B cell (primary cell): ENCODE measurements around the gene MEX3B. TPM values are rescaled to one million over a fixed set of nuclear protein-coding genes. Genes with fewer than 3 reads are reported as not detected.

ENCODE experiments used
- ATAC-seq: fragments of 200-7000 bp; cut with Tn5 transposase; one replicate; pipeline ENCODE4 v1.10.0; 2021; ENCODE audit warnings: low read depth, mild to moderate bottlenecking, moderate number of reproducible peaks, moderate library complexity
- CTCF ChIA-PET: fragments of 350-600 bp; sonication (Branson Sonifier 250); formaldehyde crosslinking; loops from one replicate; lab custom pipeline; 2021; ENCODE audit warnings: antibody characterized with exemption, inconsistent platforms; lab: Charles Lee
- POLR2A ChIA-PET: fragments of 350-600 bp; sonication (Branson Sonifier 250); formaldehyde crosslinking; loops from one replicate; lab custom pipeline; 2021; ENCODE audit warnings: antibody characterized with exemption; lab: Charles Lee
- DNase-seq: peaks from one replicate; pipeline ENCODE4 v3.0.0; 2013
- H2AFZ ChIP-seq: 2 replicates; pipeline ENCODE4 v1.6.1; 2012; ENCODE audit warnings: mild to moderate bottlenecking, low read depth, low read length; ENCODE audit not compliant: insufficient read depth, poor library complexity, severe bottlenecking
- H3K27ac ChIP-seq, 2 donors: 1 replicate in 1 of 2; 2 replicates in 1 of 2; pipeline ENCODE4 v1.5.1; 2012 to 2013; ENCODE audit warnings: low read length in 2 of 2, mild to moderate bottlenecking in 2 of 2, moderate library complexity in 1 of 2
- H3K27me3 ChIP-seq, 4 experiments: fragments of 200-600 bp in 1 of 4; sonication (generic) in 1 of 4; replicated peaks in 1 of 4; 1 replicate in 2 of 4; 2 replicates in 2 of 4; pipeline versions ENCODE4 v1.6.1 to v1.7.0; 2013 to 2016; ENCODE audit warnings: low read length in 3 of 4, mild to moderate bottlenecking in 2 of 4, mixed read lengths in 1 of 4, moderate library complexity in 1 of 4; ENCODE audit not compliant: insufficient read depth in 4 of 4, control insufficient read depth in 3 of 4; ENCODE audit errors: control extremely low read depth in 1 of 4
- H3K36me3 ChIP-seq, 2 experiments: replicated peaks in 1 of 2; 1 replicate in 1 of 2; 2 replicates in 1 of 2; pipeline versions ENCODE4 v1.6.1 to v1.7.1; 2013; ENCODE audit warnings: low read length in 1 of 2; ENCODE audit not compliant: insufficient read depth in 2 of 2, control insufficient read depth in 1 of 2; ENCODE audit errors: control extremely low read depth in 1 of 2, extremely low read depth in 1 of 2
- H3K4me1 ChIP-seq, 2 donors: fragments of 200-600 bp in 1 of 2; sonication (generic) in 1 of 2; 1 replicate in 1 of 2; 2 replicates in 1 of 2; pipeline versions ENCODE4 v1.5.1 to v1.6.1; 2013 to 2017; ENCODE audit warnings: low read length in 2 of 2; ENCODE audit not compliant: control insufficient read depth in 2 of 2, insufficient read depth in 2 of 2
- H3K4me2 ChIP-seq: replicated peaks from 2 replicates; pipeline ENCODE3; 2012; ENCODE audit warnings: mild to moderate bottlenecking, low read depth, low read length; ENCODE audit not compliant: poor library complexity, severe bottlenecking
- H3K4me3 ChIP-seq, 5 experiments: fragments of 200-600 bp in 1 of 5; sonication (generic) in 1 of 5; 1 replicate in 3 of 5; 2 replicates in 2 of 5; pipeline versions ENCODE4 v1.5.1 to v1.7.0; 2011 to 2016; ENCODE audit warnings: low read length in 4 of 5, mild to moderate bottlenecking in 4 of 5, low read depth in 2 of 5, control low read depth in 1 of 5, moderate library complexity in 1 of 5; ENCODE audit not compliant: insufficient read depth in 1 of 5; ENCODE audit errors: control extremely low read depth in 1 of 5, extremely low read depth in 1 of 5
- H3K79me2 ChIP-seq: fragments of 200-600 bp; sonication (generic); one replicate; pipeline ENCODE4 v1.6.0; 2016; ENCODE audit warnings: low read length; ENCODE audit not compliant: control insufficient read depth, insufficient read depth
- H3K9ac ChIP-seq: fragments of 200-600 bp; sonication (generic); 2 replicates; pipeline ENCODE4 v1.6.1; 2017; ENCODE audit warnings: mild to moderate bottlenecking, low read length, moderate library complexity
- H3K9me3 ChIP-seq, 3 donors: one replicate each; pipeline versions ENCODE4 v1.6.1 to v1.7.1; 2013; ENCODE audit warnings: low read length in 2 of 3; ENCODE audit not compliant: control insufficient read depth in 2 of 3, insufficient read depth in 1 of 3; ENCODE audit errors: control extremely low read depth in 1 of 3
- H4K20me1 ChIP-seq: 2 replicates; pipeline ENCODE4 v1.6.0; 2012; ENCODE audit warnings: mild to moderate bottlenecking, low read length; ENCODE audit not compliant: insufficient read depth, control insufficient read depth, poor library complexity, severe bottlenecking
- H3K27ac Mint-ChIP-seq: one replicate; pipeline ENCODE4 v1.8.0; 2021; ENCODE audit warnings: mixed read lengths
- H3K27me3 Mint-ChIP-seq: one replicate; pipeline ENCODE4 v1.8.0; 2021; ENCODE audit warnings: mixed read lengths
- H3K4me1 Mint-ChIP-seq: one replicate; pipeline ENCODE4 v1.8.0; 2021; ENCODE audit warnings: mixed read lengths
- H3K4me3 Mint-ChIP-seq: one replicate; pipeline ENCODE4 v1.8.0; 2021; ENCODE audit warnings: mixed read lengths
- H3K9me3 Mint-ChIP-seq: one replicate; pipeline ENCODE4 v1.8.0; 2022; ENCODE audit warnings: mixed read lengths; ENCODE audit not compliant: insufficient read depth
- EZH2 ChIP-seq: IDR thresholded peaks from 2 replicates; pipeline ENCODE4 v1.6.1; 2012; ENCODE audit warnings: borderline replicate concordance, low read depth, mild to moderate bottlenecking, moderate library complexity, low read length; ENCODE audit not compliant: insufficient read depth, poor library complexity, severe bottlenecking
- WGBS: methylation state at CpG from one replicate; pipeline ENCODE4 v1.1.5; 2013; ENCODE audit warnings: missing lambda C conversion rate; ENCODE audit not compliant: insufficient coverage; 5-methylcytosine and 5-hydroxymethylcytosine counted together
- intact Hi-C: fragments of 100-400 bp; cut with micrococcal nuclease; formaldehyde crosslinking; loops from one replicate; pipeline ENCODE4 v1.10.0; 2022
- polyA minus RNA-seq: library from RNA; depleted of rRNA, polyadenylated mRNA; stranded (reverse); fragments of >200 nt; gene quantifications from 2 replicates; pipeline ENCODE4 v1.2.3, GENCODE V29; 2012
- polyA plus RNA-seq: library from polyadenylated mRNA; depleted of rRNA; stranded (reverse); fragments of >200 nt; gene quantifications from 2 replicates; pipeline ENCODE4 v1.2.3, GENCODE V29; 2012
- total RNA-seq, 2 donors: library from RNA; stranded (reverse); fragments of 120-200 nt in 1 of 2; gene quantifications; 1 replicate in 1 of 2; 2 replicates in 1 of 2; pipeline versions ENCODE4 v1.2.3 to v1.2.4, GENCODE V29; 2013 to 2022
- TF ChIP-seq, protein P1 (sequence below): fragments of 200-600 bp; IDR thresholded peaks from one replicate; pipeline ENCODE4 v1.8.0; 2022; ENCODE audit warnings: antibody characterized with exemption, mild to moderate bottlenecking

Gene MEX3B
- total RNA-seq (0.59 and 0.63 TPM in 2 replicates), polyA plus RNA-seq (0.40 and 2.3 TPM in 2 replicates), polyA minus RNA-seq (0.43 and 2.7 TPM in 2 replicates)
- 0.72 TPM for total RNA-seq (2013)

GRCh38 chr15:82045892-82046665, at the start of gene MEX3B:
TSS of gene MEX3B (minus strand) at chr15:82046018. CDS start at chr15:82045705, 313 bp downstream.
- ATAC-seq = peak; percentile 53
- Histone ChIP-seq H2AFZ (peak within 1 kb of the TSS; percentile 89), H3K4me2 (peak within 1 kb of the TSS; percentile 98), H3K9ac (peak within 1 kb of the TSS; percentile 88), H3K27me3 (peaks cover 0 to 29% (median 15%) of the 10 kb centered on the region in 4 experiments), H3K4me1 (peaks cover 19 to 28% of the 10 kb centered on the region in 2 donors), H3K9me3 (peaks cover 0 to 15% (median 0%) of the 10 kb centered on the region in 3 donors), H4K20me1 (no peaks in the 10 kb centered on the region), H3K79me2 (no peaks in the 10 kb centered on the region), H3K27ac (peak within 1 kb of the TSS; percentile 65 to 77), H3K36me3 (no peaks in the 10 kb centered on the region), H3K4me3 (peak within 1 kb of the TSS; percentile 68 to 87 (median 84))
- TF ChIP-seq, protein P1, sequence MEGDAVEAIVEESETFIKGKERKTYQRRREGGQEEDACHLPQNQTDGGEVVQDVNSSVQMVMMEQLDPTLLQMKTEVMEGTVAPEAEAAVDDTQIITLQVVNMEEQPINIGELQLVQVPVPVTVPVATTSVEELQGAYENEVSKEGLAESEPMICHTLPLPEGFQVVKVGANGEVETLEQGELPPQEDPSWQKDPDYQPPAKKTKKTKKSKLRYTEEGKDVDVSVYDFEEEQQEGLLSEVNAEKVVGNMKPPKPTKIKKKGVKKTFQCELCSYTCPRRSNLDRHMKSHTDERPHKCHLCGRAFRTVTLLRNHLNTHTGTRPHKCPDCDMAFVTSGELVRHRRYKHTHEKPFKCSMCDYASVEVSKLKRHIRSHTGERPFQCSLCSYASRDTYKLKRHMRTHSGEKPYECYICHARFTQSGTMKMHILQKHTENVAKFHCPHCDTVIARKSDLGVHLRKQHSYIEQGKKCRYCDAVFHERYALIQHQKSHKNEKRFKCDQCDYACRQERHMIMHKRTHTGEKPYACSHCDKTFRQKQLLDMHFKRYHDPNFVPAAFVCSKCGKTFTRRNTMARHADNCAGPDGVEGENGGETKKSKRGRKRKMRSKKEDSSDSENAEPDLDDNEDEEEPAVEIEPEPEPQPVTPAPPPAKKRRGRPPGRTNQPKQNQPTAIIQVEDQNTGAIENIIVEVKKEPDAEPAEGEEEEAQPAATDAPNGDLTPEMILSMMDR = no peak
- TF ChIP-seq EZH2 = no peak
- under 1% methylated on average over 53 of the region's 68 CpGs for WGBS
- peak; percentile 73 for DNase-seq
- ChIA-PET POLR2A (no interaction called here), CTCF (interaction anchor here (0.8 kb wide), 1 partner anchor 63 kb away, joined by 4 read pairs; no protein-coding TSS in a partner anchor)
- intact Hi-C loops = loop anchor here (2.0 to 5.0 kb wide), 2 partner anchors 217 to 941 kb away; partner anchors contain the start of genes EFL1, RAMAC and SAXO2
- H3K27me3 Mint-ChIP-seq = peaks cover 27% of the 10 kb centered on the region
- H3K4me3 Mint-ChIP-seq = peak within 1 kb of the TSS; percentile 92
- H3K9me3 Mint-ChIP-seq = no peaks in the 10 kb centered on the region
- H3K4me1 Mint-ChIP-seq = peaks cover 20% of the 10 kb centered on the region
- H3K27ac Mint-ChIP-seq = peak within 1 kb of the TSS; percentile 78

- TF ChIP-seq, protein P1 = no peak
- no peak for TF ChIP-seq EZH2
- ChIA-PET POLR2A (no interaction called here), CTCF (no interaction called here)
- ATAC-seq (no peak), DNase-seq (no peak)
- H3K79me2 ChIP-seq = no peaks in the 10 kb centered on the region
- peaks cover 9% of the 10 kb centered on the region for H3K27me3 Mint-ChIP-seq
- H3K9me3 Mint-ChIP-seq = peaks cover 5% of the 10 kb centered on the region
- WGBS = 100% methylated on average over 6 of the region's 13 CpGs
- H3K4me2 ChIP-seq = no peak overlapping the region
- H3K27me3 ChIP-seq = no peaks in the 10 kb centered on the region
- H3K27ac Mint-ChIP-seq = no peak overlapping the region
- H3K4me1 Mint-ChIP-seq = no peaks in the 10 kb centered on the region
- H3K9ac ChIP-seq = no peak overlapping the region
- H3K4me3 Mint-ChIP-seq = no peak overlapping the region
- intact Hi-C loops = no loop called here
- H3K27ac ChIP-seq = no peak overlapping the region
- H2AFZ ChIP-seq = no peak overlapping the region
- no peaks in the 10 kb centered on the region for H3K4me1 ChIP-seq
- H3K4me3 ChIP-seq = no peak overlapping the region
- H3K9me3 ChIP-seq = peaks cover 0 to 3% (median 0%) of the 10 kb centered on the region in 3 donors
- H4K20me1 ChIP-seq = no peaks in the 10 kb centered on the region
- H3K36me3 ChIP-seq = no peaks in the 10 kb centered on the region
Observed at GRCh38 chr15:82093774-82094211, 48.0 kb upstream of the MEX3B start.
